GM18511 (cell line): Measurements from ENCODE around the gene CDK10.
"Not testable (repeated sequence)": the region's sequence is repeated elsewhere in the genome, so short reads cannot be mapped to it uniquely, and the experiment has no call there.

Source experiments
- ATAC-seq: cut with Tn5 transposase; IDR thresholded peaks from one replicate; pipeline ENCODE4 v1.9.1; 2021; ENCODE audit warnings: mild to moderate bottlenecking, moderate library complexity; ENCODE audit not compliant: unreplicated experiment

Gene CDK10, protein sequence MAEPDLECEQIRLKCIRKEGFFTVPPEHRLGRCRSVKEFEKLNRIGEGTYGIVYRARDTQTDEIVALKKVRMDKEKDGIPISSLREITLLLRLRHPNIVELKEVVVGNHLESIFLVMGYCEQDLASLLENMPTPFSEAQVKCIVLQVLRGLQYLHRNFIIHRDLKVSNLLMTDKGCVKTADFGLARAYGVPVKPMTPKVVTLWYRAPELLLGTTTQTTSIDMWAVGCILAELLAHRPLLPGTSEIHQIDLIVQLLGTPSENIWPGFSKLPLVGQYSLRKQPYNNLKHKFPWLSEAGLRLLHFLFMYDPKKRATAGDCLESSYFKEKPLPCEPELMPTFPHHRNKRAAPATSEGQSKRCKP

DNA sequence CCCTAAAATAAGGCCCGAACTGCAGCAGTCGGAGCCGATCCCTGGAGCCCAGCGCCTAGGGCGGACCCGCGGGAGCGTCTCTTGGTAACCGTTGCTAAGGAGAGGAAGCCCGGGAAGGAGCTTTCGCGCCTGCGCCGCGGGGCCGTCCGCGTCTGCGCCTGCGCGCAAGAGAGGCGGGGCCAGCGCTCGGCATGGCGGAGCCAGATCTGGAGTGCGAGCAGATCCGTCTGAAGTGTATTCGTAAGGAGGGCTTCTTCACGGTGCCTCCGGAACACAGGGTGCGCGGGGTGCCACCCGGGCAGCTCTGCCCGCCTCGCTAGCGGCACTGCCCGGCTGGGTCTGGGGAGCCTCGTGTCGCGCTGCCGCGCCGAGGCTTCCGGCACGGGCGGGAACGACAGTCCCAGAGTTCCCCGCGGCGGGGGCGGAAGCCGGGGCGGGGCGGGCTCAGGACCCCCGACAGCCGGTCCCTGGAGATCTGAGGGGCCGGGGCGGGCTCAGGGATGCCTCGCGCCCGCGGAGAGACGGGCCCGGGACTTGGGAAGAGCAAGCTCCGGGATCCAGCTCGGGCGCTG is at the start of gene CDK10:
TSS of gene CDK10 (plus strand) at position 170 of the 572 bp plus-strand sequence. CDS start at position 192, 22 bp downstream.
- peak; percentile 85 for ATAC-seq

DNA sequence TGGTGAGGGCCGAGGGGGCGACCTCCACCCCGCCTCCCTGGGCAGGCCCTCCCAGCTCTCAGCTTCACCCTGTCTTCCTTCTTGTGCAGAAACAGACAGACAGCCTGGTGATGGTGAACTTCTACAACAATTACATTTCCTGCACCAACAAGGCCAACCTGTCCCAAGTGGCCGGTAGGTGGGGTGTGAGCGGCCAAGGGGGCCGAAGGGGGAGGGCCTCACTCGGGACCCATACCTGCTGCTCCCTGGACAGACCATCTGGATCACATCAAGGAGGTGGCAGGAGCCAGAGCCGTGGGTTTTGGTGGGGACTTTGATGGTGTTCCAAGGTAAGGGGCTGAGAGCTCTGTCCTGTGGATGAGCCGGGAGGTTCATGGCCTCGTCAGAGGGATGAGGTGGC is 49.1 kb upstream of the CDK10 start:
- no peak for ATAC-seq

DNA sequence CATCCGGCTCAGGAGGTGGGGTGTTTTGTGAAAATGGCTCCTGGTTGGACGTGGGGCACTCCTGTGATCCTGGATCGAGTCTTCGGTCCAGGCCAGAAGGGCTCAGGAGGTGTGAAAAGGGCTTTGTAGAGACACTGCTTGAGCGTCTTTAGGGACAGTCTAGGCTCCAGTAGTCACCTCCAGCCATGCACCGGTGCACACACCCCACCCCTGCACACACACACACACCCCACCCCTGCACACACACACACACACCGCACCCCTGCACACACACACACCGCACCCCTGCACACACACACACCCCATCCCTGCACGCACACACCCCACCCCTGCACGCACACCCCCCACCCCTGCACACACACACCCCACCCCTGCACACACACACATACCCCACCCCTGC is 48.0 kb upstream of the CDK10 start:
- ATAC-seq: no peak

DNA sequence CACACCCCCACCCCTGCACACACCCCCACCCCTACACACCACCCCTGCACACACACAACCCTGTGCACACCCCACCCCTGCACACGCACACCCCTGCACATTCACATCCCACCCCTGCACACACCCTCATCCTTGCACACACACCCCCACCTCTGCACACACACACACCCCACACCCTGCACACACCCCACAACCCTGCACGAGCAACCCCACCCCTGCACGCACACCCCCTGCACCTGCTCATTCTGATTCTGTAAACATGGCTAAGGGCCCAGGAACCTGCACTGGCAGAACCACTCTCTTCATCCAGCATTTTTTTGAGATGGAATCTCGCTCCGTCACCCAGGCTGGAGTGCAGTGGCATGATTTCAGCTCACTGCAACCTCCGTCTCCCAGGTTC is 47.1 kb upstream of the CDK10 start:
- no peak for ATAC-seq

DNA sequence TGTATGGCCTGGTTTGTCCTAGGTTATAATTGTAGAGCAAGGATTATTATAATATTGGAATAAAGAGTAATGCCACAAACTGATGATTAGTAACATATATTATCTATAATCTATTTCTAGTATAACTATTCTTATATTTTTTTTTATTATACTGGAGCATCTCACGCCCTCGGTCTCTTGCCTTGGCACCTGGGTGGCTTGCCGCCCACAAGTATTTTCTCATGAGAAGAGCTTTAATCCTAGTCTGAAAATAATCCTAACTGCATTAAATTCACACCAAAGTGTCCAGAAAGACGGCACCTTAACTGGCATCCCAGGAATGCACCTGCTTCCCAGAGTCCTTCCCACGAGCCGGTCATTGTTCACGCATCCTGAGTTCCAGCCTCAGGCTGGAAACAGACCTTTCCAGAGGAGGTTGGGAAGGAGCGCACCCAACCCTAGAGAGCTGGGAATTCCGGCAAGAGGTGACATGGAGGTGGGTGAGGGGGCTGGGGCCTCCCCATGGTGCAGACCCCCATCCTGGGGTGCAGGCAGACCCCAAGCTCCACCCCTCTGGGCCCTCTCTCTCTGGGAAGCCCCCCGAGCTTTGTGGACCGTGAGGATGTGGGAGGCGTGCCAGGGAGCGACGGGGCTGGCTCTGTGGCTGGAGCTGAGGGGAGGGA is 44.9 kb upstream of the CDK10 start:
- no peak for ATAC-seq

DNA sequence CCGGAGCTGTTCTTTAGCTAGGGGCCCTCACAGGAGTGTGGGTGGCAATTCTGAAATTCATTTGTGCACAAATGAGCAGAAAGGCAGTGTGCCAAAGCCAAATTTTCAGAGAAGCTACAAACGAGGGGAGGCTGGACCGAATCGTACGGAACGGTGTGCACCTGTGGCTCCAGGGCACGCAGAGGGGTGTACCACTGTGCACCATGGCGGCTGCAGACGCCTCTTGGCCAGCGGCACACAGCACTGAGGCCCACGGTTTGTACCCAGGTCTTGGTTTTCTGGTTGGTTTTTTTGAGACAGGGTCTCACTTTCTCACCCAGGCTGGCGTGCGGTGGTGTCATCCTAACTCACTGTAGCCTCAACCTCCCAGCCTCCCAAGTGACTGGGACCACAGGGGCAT is 43.9 kb upstream of the CDK10 start:
- ATAC-seq: no peak

DNA sequence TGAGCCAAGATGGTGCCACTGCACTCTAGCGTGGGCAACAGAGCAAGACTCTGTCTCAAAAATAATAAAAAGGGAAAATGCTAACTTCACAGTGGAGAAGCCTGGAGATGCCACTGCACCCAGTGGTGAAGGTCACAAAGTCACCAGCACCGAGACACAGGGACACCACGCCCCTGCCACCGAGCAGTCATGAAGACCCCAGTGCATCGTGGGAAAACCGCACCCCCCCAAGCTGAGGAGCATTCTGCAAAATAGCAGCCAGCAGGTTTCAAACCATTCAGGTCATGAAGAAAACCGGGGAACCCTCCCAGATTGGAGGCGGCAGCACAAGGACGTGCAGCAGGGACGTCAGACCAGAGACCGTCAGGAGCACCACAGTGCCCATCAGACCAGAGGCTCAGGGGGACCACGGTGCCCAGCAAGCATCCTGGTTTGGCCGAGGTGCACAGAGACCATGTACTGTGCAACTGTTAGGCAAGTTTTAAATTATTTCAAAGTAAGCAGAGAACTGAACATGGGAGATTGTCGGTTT is 42.7 kb upstream of the CDK10 start:
- no peak for ATAC-seq

DNA sequence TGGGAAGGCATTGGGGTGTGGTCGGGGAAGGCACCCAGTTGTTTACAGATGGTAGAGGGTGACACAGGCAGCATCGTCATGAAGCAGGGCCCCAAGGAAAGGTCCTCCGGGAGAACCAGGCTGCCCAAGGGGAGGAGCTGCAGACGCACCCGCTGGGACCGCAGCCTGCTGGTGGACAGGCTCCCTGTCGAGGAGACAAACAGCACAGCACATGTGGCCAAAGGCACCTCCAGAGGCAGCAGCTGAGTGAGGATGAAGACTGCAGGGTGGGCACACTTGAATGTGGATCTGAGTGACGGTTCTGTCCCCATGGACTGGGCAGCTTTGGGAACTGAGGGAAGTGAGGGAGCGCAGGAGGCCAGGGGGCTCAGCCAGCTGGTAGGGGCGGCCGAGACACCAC is 41.4 kb upstream of the CDK10 start:
- no peak for ATAC-seq

DNA sequence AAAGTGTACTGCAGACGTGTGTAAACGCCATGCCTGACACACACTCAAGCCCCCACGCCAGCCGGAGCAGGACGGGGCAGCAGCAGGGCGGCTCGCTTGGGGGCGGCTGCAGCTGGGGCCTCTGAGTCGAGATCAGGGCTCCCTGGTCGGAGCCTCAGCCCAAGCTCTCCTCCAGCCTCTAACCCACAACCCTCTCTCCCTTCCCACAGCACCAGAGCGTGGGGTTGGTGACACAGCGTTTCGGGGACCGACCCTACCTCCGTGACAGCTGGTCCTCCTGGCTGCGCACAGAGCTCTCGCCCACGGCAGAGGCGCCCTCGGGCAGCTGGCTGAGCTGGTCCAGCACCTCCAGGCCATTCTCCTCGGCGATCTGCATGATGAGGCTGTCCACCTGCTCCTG is 40.2 kb upstream of the CDK10 start:
- no peak for ATAC-seq

DNA sequence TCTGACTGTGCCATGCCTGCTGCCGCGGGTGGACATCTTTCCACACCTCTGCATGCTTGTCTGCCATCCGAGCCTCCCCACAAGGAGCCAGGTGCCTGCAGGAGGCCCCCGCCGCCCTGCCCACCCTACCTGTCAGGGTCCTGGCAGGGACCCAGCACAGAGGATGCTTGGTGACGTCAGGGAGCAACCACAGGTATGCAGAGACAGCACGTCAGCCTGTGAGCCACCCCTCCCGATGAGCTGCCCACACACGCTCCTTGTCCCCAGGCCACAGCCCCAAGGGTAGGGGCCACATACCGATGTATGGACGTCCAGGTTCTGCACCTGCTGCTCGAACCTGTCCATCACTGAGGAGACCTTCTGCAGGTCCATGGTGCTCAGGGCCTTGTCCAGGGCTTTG is 39.6 kb upstream of the CDK10 start:
- no peak for ATAC-seq

DNA sequence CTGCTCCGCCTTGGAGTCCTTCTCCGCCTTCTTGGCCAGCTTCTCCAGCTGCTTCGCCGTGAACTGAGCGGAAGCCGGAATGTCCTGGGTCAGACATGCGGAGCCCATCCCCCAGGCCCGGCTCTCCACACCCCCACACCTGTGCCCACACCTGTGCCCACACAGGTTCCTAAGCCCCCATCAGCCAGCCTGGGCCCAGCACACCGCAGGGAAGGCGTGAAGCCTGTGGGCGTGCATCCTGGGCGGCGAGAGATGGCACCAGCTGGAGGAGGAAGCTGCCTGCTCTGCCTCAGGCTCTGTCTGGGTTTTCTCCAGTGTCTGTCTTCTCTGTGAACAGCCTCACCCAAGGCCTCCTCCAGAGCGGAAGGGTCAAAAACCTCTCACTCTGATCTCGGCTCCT is 34.9 kb upstream of the CDK10 start:
- ATAC-seq: no peak

DNA sequence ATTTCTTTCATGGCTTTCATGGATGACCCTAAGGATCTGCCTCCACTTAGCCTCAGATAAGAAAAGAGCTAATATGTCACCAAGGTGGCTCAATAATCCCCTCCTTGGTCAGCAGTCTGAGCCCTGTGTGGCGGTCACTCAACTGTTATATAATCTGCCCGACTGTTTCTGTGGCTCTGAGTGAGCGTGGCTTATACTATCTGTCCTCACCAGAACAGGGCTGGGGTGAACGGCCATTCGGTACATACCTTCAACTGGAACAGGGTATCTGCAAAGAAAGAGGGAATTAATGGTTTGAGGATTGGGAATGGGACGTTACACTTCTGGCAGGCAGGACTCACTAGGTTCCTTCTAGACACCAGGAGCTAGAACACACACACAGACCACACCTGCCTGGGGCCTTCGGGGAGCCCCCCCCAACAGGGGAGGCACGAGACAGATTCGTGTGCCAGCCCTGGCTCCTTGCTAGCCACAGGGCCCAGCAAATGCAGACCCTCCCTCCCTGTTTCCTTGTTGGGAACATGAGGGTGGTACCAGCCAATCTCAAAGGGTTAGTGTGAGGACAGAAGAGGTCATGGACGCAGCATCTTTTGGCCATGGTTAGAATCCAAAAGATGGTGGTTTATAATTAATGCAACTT is 32.7 kb upstream of the CDK10 start:
- ATAC-seq: no peak

DNA sequence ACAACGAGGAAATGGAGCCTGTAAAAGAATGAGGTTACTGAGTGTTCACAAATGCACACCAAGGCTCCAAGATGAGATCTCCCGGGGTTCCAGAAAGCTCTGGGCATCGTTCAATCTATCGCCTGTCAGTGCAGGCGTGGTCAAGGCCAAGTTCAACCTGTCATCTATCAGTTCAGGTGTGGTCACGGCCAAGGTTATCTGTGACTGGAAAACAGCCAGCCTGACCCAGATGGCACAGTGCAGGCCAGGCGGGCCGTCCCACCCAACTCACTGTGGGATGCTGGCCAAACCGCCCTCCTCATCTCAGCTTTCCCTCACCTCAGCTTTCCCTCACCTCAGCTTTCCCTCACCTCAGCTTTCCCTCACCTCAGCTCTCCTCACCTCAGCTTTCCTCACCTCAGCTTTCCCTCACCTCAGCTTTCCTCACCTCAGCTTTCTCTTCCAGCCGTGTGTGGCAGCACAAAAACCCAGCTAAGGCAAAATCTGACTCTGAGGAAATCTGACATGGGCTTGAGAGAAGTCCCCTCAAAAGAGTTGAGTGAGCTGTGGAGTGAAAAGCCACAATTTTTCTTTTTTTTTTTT is 31.3 kb upstream of the CDK10 start:
- ATAC-seq: no peak

DNA sequence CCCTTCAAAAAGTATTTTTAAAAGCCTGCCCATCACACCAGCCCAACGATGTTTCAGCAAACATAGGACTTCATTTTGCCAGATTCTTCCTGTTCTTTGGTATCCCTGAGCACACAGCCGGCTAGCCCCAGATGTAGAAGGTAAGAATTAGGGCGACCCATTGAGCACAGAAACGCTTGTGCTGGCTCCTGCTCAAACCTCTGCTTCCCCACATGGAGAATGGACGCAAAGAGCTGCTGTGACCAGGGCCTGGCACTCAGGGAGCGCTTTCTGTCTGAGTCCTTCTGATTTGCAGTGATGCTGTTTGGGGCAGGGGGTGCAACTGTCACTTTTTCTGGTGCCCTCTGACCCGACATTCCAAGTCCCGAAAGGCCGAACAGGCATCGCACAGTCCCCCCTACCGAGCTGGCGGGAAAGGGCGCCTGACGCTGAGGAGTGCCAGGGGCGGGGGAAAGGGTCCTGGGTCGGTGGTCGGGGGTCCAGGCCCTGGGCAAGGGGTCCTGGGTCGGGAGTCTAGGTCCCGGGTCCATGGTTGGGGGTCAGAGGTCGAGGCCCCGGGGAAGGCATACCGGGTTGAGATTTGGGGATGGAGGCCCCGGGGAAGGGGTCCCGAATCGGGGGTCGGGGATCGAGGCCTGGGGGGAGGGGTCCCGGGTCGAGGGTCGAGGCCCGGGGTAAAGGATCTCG is 29.9 kb upstream of the CDK10 start:
- no peak for ATAC-seq

DNA sequence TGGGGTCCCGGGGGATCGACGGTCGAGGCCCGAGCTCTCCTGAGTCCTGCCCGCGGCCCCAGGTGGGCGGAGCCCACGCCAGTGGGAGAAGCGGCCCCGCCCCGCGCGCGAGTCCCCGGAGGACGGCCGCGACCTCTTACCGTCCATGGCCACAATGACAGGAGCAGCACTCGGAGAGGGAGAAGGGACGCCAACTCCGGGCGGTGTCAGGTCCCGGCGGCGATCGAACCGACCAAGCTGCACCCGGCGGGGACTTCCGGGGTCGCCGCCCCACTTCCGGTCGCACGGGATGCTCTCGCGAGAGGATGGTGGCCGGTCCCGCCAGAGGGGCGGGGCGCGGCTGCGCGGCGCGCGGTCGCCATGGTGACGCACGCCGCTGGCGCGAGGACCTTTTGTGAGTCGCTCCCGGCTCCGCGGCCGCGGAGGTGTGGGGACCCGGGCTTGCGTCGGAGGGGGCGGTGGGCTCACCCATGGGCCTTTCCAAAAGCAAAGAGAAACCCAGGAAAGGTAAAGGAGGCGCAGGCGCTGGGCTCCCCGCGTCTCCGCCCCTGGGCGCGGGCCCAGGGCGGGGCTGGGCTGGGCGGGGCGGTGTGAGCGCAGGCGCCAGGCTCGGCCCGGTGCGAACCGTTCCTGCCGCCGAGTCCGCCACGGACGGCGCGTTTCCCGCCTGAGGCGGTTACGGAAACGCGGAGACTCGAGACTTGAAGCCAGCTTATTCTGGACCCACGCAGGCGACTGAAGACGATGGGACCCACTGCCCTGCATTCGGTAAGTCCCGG is 28.9 kb upstream of the CDK10 start, which contains the start of the genes CHMP1A and SPATA33:
TSS of gene CHMP1A (minus strand) at position 267 of the 779 bp plus-strand sequence. CDS start at position 147, 120 bp downstream.
TSS of gene SPATA33 (plus strand) at position 395 of the 779 bp plus-strand sequence. CDS start at position 471, 76 bp downstream.
- ATAC-seq: peak; percentile 92

DNA sequence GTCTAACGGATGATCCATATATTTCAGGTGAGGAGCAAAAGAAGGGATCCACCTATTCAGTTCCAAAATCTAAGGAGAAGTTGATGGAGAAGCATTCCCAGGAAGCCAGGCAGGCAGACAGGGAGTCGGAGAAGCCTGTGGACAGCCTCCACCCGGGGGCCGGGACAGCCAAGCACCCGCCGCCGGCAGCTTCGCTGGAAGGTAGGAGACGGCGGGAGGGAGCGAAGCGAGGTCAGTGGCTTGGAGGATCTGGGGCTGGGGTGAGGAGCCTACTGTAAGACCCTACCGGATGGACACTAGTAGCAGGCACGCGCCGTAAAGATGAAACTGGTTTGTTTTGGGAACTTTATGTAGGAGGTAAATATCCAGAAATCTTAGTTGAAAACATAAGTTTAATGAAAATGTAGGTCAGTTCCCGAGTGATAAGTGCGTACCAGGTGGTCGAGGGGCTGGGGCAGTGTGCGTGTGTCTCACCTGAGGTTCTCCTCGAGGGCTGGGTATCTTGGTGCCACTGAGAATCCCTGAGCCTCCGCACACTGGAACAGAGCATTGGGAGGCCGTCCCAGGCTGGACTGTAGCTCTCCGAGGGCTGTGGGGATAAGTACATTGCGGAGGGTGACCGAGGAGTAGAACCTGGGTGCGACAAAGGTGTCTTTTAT is 28.1 kb upstream of the CDK10 start:
- ATAC-seq: no peak

DNA sequence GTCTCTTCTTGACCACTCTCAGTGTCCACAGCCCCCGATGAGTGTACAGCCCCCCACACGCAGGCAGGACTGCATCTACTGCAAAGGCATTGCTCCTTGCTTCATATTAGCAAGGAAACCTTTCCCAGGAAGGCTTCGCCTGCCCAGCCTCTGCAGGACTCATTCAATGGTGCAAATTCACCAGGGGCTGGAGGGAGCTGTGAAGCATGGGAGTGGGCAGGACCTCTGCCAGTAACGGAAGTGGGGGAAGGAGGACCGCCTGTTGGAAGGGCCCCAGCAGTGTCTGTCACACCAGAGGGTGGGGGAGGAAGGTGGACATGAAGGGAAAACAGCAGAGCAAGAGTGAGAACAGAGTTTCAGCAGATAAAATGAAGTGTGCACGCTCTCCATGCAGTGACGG is 26.3 kb upstream of the CDK10 start:
- ATAC-seq: no peak

DNA sequence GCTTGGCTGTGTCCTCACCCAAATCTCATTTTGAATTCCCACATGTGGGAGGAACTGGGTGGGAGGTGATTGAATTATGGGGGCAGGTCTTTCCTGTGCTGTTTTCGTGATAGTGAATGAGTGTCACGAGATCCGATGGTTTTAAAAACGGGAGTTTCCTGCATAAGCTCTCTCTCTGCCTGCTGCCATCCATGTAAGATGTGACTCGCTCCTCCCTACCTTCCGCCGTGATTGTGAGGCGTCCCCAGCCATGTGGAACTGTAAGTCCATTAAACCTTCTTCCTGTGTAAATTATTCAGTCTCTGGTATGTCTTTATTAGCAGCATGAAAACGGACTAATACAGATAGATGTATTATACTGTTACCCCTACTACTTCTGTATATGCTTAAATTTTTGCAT is 25.3 kb upstream of the CDK10 start:
- ATAC-seq: no peak

DNA sequence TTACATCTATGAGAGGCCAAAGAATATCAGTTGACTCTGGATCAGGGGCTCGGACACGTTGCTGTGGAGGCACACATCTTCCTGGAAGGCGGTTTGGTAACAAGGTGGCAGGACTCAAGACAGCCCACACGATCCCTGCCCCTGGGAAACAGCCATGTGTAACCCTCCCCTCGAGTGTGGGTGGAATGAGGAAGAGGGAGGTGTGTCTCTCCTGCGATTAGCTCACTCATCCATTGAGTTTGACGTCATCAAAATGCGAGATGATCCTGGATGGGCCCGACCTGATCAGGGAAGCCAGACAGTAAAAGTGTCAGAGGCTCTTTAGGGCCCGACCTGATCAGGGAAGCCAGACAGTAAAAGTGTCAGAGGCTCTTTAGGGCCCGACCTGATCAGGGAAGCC is 22.3 kb upstream of the CDK10 start:
- not testable (repeated sequence) for ATAC-seq
